NCI-H2171 treated with DMSO at 0.1 percent for 48 hours (cell line): Measurements from ENCODE around the gene SUMO3.

ENCODE experiments used
- DNase-seq: peaks from one replicate; lab custom pipeline; 2025; lab: John Stamatoyannopoulos, UW

SUMO3 gene

DNA sequence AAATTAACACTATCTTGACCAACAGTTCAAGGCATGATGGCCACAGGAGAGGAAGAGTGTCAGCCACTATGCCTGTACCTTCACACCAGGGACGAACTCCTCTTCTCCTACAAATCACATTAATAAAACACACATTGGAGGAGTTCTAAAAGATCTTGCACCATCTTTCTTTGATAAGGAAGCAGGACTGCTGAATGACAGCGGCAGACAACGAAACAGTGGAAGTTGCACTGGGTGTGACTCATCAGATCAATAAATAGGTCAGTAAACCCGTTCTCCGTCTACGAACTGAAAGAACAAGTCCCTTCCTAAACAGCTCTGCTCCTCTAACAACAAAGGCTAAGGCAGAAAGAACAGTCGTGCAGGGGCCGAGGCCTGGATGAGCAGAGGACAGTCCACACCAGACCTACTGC, 39.4 kb downstream of the SUMO3 start:
- no peak for DNase-seq

- DNase-seq, result no peak
These were observed 39.8 kb downstream of the SUMO3 start for GRCh38 chr21:44778094-44778493.

- no peak for DNase-seq
These were observed 42.9 kb downstream of the SUMO3 start for GRCh38 chr21:44774972-44775371.

DNA sequence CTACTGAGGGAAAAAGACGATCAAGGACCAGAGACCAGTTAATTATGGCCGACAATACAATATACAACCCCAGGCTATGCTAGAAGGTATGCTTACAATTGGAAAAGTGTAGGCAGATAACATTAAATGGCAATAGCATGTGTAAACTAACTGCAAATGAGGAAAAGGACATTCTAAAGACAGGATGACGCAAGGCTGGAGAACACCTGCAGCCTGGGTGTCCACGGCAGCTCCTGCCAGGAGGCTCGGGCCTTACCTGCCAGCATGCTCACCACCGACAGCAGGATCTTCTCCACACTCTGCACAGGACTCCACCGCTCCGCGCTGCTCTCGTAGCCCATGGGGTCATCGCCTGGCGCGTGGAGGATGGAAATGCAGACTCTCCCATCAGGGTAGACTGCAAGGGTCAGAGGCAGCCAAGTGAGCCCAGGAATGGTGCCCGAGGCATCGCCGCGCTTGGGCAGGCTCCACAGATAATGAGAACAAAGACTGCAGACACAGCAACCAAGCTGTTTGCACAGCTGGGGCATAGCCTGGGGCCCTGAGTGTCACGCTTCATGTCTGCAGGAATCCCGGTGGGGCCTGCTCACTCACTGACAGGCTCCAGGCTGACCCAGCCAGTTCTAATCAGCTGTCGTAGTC, 44.5 kb downstream of the SUMO3 start:
- no peak for DNase-seq

DNA sequence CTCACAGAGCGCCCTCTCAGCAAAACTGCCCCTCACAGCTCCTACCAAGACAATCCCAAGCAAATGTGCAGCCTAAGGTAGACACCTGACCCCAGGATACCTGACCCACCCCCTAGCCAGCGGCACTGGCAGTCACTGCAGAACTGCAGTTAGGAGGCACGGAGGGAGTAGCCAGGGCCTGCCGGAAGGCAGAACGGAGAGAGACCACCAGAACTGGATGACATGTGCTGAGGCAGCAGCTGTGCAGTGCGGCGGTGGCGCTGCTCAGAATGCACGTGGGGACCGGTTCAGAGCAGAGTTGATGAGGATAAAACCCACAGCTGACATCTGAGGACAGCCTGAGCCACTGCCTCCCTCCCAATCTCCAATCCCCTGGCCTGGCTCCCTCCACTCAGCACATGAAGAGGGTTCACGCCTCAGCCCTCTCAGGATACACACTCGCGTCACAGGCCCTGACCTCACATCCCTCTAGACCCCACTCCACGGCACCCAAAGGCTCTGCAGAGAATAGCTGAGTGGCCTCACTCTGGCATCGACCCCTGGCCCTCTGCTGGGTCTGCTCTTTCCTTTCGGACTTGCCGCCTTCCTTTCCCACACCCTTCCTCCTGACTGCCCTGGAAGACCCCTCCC, 45.9 kb downstream of the SUMO3 start:
- no peak for DNase-seq

DNA sequence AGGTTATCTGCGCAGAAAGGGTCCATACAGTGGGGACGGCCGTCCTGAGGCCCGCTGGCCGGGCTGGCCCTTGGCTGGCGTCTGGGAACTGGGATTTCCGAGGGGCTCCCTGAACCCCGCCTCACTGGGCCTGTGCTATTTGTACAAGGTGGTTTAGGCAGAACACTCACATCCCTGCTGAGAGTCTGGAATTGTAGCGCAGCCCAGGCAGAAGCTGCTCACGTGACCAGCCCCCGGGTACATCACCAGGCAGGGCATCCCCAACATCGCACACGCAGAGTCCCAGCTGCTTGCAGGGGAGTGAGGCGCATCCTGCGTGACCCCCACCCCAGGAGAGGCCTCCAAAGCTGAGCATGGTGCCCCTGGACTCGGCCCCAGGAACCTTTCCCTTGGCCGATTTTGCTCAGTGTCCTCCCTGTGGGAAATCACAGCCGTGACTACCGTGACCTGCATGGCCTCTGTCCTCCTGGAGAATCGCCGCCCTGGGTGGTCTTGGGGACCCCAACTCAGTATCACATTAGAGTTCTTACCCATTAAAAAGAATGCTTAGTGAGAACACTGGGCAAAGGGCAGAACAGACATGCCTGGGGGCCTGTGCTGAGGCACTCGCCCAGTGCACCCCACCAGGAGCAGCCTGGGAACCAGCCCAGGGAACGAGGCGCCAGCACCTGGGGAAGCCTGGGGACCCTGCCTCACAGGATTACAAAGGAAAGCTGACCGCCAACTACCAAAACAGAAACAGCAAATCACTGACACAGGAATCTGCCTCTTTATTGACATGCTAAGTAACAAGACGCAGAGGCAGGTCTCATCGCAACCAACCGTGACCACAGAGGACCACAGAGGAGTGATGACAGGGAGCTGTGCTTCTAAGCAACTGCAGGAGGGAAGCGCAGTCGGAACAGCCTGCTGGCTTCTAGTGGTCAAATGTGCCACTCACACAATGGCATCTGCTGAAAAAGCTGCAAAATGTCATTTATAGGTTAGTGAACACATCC, 49.7 kb downstream of the SUMO3 start:
- no peak for DNase-seq

- no peak for DNase-seq
These were observed 51.0 kb downstream of the SUMO3 start for GRCh38 chr21:44766818-44767354.

DNA sequence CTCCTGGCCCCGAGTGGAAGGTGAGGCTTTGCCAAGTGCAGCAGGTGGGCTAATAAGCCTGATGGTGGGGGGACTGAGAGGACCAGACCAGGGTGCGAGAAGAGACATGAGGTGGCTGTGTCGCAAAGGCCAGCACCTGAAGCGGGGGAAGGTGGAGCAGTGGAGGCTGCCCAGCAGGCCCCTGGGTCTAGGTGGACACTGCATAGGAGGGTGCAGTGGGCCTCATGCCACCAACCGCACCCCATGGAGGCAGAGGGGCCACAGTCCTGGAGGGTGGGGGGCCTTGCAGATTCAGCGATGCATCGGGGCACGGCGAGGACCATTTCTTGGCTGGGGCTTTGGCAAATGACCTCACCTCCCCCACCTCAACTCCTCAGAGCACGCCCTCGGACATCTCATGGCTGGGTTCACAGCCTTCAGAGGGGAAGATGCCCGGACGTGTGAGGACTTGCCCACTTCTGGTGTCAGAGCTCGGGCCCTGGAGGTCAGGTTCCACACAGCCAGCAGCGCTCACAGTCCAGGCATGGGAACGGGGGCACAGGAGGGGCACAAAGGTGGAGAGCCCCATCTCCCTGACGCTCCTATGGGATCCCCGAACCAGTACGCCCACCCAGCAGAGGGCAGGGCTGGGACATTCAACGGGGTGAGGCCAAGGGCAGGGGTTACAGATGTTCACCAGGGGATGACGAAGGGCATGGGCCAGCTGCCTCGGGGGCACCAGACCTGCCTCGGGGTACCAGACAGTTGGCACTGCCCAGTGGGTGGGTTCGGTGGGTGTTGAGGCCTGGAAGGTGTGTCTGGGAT, 51.6 kb downstream of the SUMO3 start:
- DNase-seq, result no peak

- DNase-seq, result no peak
These were observed 52.4 kb downstream of the SUMO3 start for GRCh38 chr21:44765231-44766013.

- no peak for DNase-seq
These were observed 53.3 kb downstream of the SUMO3 start for GRCh38 chr21:44764319-44765230.

- no peak for DNase-seq
These were observed 54.2 kb downstream of the SUMO3 start for GRCh38 chr21:44763451-44764318.

DNA sequence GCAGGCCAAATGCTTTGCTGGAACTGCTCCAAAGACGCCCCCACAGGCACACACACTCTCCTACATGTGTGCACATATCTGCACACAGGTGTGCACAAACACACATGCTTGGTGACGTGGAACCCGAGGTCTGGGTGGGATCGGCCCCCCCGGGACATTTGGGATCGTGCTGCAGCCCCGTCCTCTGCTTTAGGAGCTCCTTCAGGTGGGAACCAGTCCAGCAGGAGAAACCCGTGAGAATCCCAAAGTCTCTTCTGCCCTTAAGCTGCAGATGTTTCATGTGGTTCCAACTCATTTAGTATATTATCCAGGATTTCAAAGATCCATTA, 54.8 kb downstream of the SUMO3 start:
- DNase-seq, result no peak

- no peak for DNase-seq
These were observed 55.4 kb downstream of the SUMO3 start for GRCh38 chr21:44762221-44763049.

DNA sequence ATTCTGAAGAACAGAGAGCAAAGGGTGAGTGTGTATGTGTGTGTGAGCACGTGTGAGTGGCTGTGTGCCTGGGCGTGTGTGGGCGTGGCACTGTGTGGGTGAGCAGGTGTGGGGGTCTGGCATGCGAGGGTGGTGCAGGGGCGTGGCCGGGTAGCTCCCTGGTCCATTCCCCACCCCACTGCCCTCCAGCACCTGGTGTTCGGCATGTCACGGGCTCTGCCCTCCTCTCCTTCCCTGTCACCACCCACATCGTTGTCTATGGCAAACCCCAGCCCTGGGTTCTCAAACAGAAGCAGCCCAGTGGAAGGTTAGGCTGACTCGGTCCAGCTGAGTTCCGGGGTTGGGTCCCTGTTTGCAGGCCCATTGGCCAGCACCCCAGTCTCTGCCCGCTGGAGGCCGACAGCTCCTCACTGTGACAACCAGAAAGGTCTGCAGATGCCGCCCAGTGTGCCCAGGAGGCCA, 56.1 kb downstream of the SUMO3 start:
- no peak for DNase-seq

DNA sequence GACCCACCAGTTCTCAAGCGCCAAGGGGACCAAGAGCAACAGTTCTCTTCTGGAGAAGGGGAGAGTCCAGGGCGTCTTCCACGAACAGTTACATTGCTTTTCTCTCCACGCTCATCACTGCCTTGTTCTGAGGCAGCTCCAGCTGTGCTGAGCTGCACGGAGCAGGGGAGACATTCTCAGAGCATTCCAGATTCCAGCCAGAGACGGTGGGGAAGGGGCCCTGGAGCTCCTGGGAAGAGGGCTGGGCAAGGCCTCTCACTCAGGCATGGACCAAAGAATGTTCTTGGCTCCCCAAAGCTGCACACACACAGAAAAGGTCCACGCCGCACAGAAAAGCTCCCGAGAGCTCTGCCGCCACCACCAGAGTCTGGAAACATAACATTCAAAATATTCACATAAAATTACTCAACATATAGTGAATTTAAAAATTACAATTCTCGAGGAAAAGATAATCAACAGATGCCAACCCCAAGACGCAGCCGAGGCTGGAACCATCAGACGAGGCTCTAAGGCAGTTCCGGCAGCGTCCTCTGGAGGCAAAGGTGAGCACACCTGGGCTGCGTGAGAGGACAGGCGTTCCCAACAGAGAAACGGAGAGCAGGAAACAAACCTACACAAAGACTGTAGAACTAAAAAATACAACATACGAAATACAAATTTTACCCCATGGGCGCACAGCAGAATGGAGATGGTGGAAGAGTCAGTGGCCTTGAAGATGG, 56.7 kb downstream of the SUMO3 start:
- DNase-seq, result peak; percentile 42

- no peak for DNase-seq
These were observed 57.5 kb downstream of the SUMO3 start for GRCh38 chr21:44760376-44760775.

- DNase-seq, result no peak
These were observed 58.1 kb downstream of the SUMO3 start for GRCh38 chr21:44759628-44760285.
